GM21737 (cell line): ENCODE measurements around the gene SHROOM3.

Experiments
- ATAC-seq: cut with Tn5 transposase; IDR thresholded peaks from one replicate; pipeline ENCODE4 v1.9.1; 2021; ENCODE audit warnings: mild to moderate bottlenecking, moderate library complexity; ENCODE audit not compliant: unreplicated experiment

The SHROOM3 gene

GRCh38 chr4:76736414-76736813 lies 301.4 kb downstream of the SHROOM3 start:
- no peak for ATAC-seq

DNA sequence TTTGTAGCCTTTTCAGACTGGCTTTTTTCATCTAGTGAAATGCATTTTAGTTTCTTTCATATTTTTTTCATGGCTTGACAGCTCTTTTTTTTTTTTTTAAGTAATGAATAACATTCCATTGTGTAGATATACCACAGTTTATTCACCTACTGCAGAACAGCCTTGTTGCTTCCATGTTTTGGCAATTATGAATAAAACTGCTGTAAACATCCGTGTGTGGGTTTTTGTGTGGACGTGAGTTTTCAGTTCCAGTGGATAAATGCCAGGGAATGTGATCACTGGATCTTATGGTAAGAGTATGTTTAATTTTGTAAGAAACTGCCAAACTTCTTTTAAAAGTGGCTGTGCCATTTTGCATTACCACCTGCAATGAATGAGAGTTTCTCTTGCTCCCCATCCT lies 302.2 kb downstream of the SHROOM3 start:
- no peak for ATAC-seq

- ATAC-seq, result no peak
Observed at GRCh38 chr4:76737771-76738085, 302.7 kb downstream of the SHROOM3 start.

GRCh38 chr4:76738086-76738931 lies 303.3 kb downstream of the SHROOM3 start:
- ATAC-seq, result no peak

GRCh38 chr4:76740192-76740591 lies 305.2 kb downstream of the SHROOM3 start:
- ATAC-seq, result no peak

DNA sequence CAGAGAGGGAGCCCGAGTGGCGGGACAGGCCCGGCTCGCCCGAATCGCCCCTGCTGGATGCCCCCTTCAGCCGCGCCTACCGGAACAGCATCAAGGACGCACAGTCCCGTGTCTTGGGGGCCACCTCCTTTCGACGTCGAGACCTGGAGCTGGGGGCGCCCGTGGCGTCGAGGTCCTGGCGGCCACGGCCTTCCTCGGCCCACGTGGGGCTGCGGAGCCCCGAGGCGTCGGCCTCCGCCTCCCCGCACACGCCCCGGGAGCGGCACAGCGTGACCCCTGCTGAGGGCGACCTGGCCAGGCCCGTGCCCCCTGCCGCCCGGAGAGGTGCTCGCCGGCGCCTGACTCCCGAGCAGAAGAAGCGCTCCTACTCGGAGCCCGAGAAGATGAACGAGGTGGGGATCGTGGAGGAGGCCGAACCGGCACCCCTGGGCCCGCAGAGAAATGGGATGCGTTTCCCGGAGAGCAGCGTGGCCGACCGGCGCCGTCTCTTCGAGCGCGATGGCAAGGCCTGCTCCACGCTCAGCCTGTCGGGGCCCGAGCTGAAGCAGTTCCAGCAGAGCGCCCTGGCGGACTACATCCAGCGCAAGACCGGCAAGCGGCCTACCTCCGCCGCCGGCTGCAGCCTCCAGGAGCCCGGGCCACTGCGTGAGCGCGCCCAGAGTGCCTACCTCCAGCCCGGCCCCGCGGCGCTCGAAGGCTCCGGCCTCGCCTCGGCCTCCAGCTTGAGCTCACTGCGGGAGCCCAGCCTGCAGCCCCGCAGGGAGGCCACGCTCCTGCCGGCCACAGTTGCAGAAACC lies 306.0 kb downstream of the SHROOM3 start:
- ATAC-seq, result no peak

GRCh38 chr4:76741663-76742020 lies 306.6 kb downstream of the SHROOM3 start:
- ATAC-seq, result no peak

GRCh38 chr4:76744241-76744921 lies 309.4 kb downstream of the SHROOM3 start:
- no peak for ATAC-seq

GRCh38 chr4:76745240-76745639 lies 310.2 kb downstream of the SHROOM3 start:
- ATAC-seq, result no peak

DNA sequence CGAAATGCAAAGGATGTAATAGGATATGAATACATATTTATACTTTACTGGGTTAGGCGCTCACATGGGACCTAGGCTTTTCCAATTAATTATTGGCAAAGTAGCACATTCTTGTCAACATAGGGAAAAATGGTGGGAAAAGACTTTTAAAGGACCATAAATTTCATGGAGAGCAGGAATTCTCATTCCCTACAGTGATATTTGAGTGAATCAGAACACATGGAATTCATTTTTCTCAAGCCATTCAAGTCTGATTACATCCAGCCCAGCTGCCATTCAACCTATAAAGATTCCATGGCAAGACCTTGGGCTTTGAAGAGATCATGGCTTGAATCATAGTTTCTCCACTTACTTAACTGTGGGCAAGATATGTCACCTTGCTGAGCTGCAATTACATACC lies 312.5 kb downstream of the SHROOM3 start:
- ATAC-seq, result no peak

DNA sequence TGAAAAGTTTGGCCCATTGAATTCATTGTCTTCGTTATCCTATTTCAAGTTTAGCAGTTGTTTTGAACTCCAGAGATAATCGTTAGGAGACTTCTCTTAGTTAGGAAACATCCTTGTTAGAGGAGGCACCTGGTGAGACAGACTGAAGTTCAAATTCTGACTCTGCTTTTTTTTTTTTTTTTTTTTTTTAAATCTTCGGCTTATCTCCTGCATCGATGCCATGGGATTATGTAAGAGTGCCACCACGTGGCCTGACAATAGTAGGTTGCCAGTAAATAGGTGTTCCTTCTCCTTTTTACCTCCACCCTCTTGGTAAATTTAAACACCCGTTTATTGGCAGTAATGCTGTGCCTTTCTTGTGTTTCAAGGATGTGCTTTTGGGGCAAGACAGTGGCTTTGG lies 313.6 kb downstream of the SHROOM3 start:
- ATAC-seq, result no peak

DNA sequence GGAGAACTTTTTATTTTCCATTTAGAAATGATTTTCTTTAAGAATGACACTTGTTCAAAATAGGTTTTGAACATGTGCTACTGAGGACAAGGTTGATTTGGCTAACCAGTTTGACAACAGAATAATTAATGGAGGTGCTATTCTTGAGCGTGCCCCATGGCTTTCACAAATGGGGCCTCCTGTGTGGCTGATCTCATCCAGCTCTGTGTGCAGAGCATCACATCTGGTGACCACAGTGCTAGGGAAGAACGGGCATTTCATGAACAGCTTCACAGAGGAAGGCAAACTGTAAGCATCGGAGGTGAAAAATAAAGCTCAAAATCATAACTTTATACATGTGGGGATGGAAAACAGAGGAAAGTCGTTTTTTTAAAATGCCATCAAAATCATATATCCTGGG lies 314.3 kb downstream of the SHROOM3 start:
- no peak for ATAC-seq

- no peak for ATAC-seq
Observed at GRCh38 chr4:76750716-76751115, 315.7 kb downstream of the SHROOM3 start.

DNA sequence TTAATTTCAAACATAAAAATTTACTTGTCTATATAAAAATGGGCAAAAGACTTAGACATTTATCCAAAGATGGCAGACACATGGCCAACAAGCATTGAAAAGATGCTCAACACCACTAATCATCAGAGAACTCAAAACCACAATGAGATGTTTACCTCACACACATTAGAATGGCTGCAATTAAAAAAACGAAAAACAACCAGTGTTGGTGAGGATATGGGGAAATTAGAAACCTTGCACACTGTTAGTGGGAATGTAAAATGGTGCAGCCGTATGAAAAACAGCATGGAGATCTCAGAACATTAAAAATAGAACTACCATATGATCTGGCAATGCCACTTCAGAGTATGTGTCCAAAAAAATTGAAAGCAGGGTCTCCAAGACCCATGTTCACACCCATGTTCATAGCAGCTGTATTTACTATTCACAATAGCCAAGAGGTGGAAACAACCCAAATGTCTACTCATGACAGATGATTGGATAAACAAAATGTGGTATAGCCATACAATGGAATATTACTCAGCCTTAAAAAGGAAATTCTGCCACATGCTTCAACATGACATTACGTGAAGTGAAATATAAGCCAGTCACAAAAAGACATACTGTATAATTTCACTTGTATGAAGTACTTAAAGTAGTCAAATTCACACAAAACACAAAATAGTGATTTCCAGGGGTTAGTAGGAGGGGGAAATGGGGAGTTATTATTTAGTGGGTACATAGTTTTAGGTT lies 316.7 kb downstream of the SHROOM3 start:
- no peak for ATAC-seq

DNA sequence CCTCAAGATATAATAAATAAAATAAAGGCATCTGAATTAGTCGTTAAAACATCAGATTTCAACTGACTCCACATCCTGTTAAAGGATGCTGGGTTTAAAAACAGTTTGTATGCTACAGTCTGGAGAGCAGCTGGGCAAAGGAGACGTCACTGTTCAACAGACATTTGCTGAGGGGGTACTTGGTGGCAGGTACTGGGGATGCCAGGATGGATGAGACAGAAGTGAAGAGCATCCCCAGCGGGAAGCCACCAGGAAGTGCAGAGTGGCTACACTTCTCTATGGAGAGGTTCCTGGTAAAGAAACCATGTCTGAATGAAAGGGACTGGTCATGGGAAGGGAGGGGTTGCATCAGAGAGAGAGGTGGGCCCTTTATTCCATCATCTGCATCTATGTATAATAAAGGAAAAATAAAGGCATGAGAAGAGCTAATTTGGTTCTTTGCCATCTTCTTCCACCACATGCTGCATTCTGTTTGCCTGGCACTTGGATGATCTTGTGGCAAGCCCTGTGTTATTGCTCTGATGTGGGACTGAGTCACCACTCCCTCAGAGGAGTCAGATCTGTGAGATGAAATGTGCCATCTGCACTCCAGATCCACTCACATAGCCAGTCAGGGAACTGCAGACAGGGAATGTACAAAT lies 318.0 kb downstream of the SHROOM3 start:
- no peak for ATAC-seq

DNA sequence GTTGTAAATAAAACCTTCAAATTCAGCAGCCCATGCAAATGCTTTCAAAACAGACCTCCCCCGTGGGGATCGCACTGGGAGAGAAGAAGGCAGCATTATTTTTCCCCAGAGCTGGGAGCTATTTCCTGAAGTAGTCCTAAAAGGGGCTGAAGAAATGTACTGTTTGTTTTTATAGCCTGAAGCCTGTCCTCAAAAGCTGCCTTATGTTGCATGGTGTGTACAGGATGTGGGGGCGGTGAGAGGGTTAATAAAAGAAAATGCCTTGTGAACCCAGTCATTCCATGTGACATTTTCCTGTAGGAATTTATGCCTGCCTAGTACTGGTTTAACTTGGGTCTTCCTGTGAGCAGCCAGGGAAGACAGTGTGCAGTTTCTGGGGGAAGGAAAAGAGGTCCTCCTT lies 318.8 kb downstream of the SHROOM3 start:
- ATAC-seq, result no peak

GRCh38 chr4:76754439-76754838 lies 319.4 kb downstream of the SHROOM3 start:
- no peak for ATAC-seq

DNA sequence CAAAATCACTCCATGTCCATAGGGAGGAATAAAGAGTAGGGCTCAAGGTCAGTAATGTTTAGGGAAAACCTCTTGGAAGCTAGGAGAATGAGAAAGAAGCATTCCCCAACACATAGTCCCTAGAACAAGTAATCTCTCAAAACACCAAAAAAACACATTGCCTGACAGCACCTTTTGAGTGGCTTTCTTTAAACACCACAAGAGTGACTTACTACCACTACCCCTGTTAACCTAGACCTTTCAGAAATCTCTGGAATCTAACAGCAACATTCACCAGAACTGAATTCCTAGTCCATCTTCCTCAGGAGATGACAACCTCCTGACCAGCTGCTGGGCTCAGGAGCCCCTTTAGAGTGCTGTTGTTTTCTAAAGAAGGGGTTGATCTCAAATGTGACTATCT lies 320.7 kb downstream of the SHROOM3 start:
- ATAC-seq, result no peak

- ATAC-seq, result no peak
Observed at GRCh38 chr4:76756416-76756815, 321.4 kb downstream of the SHROOM3 start.

- ATAC-seq, result no peak
Observed at GRCh38 chr4:76757418-76757939, 322.4 kb downstream of the SHROOM3 start.
